ENCODE results near the gene SMC1B.

GRCh38 chr22:45425101-45425500, 11.7 kb upstream of the SMC1B start:
- TF ChIP-seq POLR2A (IDR thresholded peaks at IDR 0.05) = no peak
- TF ChIP-seq EP300 (IDR thresholded peaks at IDR 0.05) = no peak
- TF ChIP-seq POLR2AphosphoS5 (IDR thresholded peaks at IDR 0.05) = no peak

Measured in gastroesophageal sphincter (tissue), 2 donors.